GM23338 (cell line): ENCODE data around the gene IFT88. TPM values are rescaled to one million over a fixed set of nuclear protein-coding genes. Genes with fewer than 3 reads are reported as not detected.

Experiments
- ATAC-seq: fragments of 200-7000 bp; cut with Tn5 transposase; 3 replicates; pipeline ENCODE4 v1.9.1; 2020
- DNase-seq: peaks from one replicate; pipeline ENCODE4 v3.0.0-alpha.2; 2015; ENCODE audit warnings: low spot score
- H2AFZ ChIP-seq: fragments of 200-600 bp; sonication (generic); 2 replicates; pipeline ENCODE4 v1.8.0; 2016; ENCODE audit warnings: antibody characterized with exemption, mild to moderate bottlenecking, moderate library complexity
- H3F3A ChIP-seq: fragments of 200-600 bp; sonication (generic); replicated peaks from 2 replicates; pipeline ENCODE4 v1.8.0; 2017; ENCODE audit warnings: antibody characterized with exemption, mixed run types, low read depth
- H3K27ac ChIP-seq: fragments of 200-600 bp; sonication (generic); 2 replicates; pipeline ENCODE4 v1.6.1; 2016; ENCODE audit warnings: low read depth
- H3K27me3 ChIP-seq: fragments of 200-600 bp; sonication (generic); 2 replicates; pipeline ENCODE4 v1.8.0; 2016; ENCODE audit warnings: mild to moderate bottlenecking, mixed run types, moderate library complexity; ENCODE audit not compliant: insufficient read depth
- H3K36me3 ChIP-seq: fragments of 200-600 bp; sonication (generic); 2 replicates; pipeline ENCODE4 v1.8.0; 2016; ENCODE audit warnings: mild to moderate bottlenecking; ENCODE audit not compliant: insufficient read depth
- H3K4me1 ChIP-seq: fragments of 200-600 bp; sonication (generic); 2 replicates; pipeline ENCODE4 v1.8.0; 2016; ENCODE audit warnings: mild to moderate bottlenecking, moderate library complexity; ENCODE audit not compliant: insufficient read depth
- H3K4me2 ChIP-seq: fragments of 200-600 bp; sonication (generic); 2 replicates; pipeline ENCODE4 v1.7.1; 2017; ENCODE audit warnings: mixed run types
- H3K4me3 ChIP-seq: fragments of 200-600 bp; sonication (generic); 2 replicates; pipeline ENCODE4 v1.6.1; 2016; ENCODE audit warnings: mixed run types
- H3K79me2 ChIP-seq: fragments of 200-600 bp; sonication (generic); replicated peaks from 2 replicates; pipeline ENCODE4 v1.8.0; 2017; ENCODE audit warnings: mild to moderate bottlenecking; ENCODE audit not compliant: insufficient read depth
- H3K9me2 ChIP-seq: fragments of 200-600 bp; sonication (generic); 2 replicates; pipeline ENCODE4 v1.8.0; 2017; ENCODE audit not compliant: insufficient read depth
- H4K20me1 ChIP-seq: fragments of 200-600 bp; sonication (generic); replicated peaks from 2 replicates; pipeline ENCODE4 v1.8.0; 2017; ENCODE audit warnings: mild to moderate bottlenecking; ENCODE audit not compliant: insufficient read depth
- H3K27ac Mint-ChIP-seq: 2 replicates; pipeline ENCODE4 v1.8.0; 2020; ENCODE audit warnings: inconsistent platforms, mild to moderate bottlenecking, moderate library complexity, mixed read lengths
- H3K27me3 Mint-ChIP-seq: 3 replicates; pipeline ENCODE4 v1.8.0; 2022; ENCODE audit warnings: low read depth, mild to moderate bottlenecking, moderate library complexity, mixed read lengths, inconsistent platforms; ENCODE audit not compliant: insufficient read depth, poor library complexity
- H3K36me3 Mint-ChIP-seq: 3 replicates; pipeline ENCODE4 v1.8.0; 2021; ENCODE audit warnings: low read depth, mild to moderate bottlenecking, inconsistent platforms, moderate library complexity, mixed read lengths
- H3K4me1 Mint-ChIP-seq: 3 replicates; pipeline ENCODE4 v1.8.0; 2020; ENCODE audit warnings: mild to moderate bottlenecking, inconsistent platforms, mixed read lengths
- H3K4me3 Mint-ChIP-seq: 3 replicates; pipeline ENCODE4 v1.8.0; 2021; ENCODE audit warnings: moderate library complexity, mild to moderate bottlenecking, inconsistent platforms, mixed read lengths
- H3K9me3 Mint-ChIP-seq: 3 replicates; pipeline ENCODE4 v1.8.0; 2020; ENCODE audit warnings: moderate library complexity, mild to moderate bottlenecking, inconsistent platforms, mixed read lengths
- CREB1 ChIP-seq: fragments of 250-450 bp; sonication (Bioruptor Pico); IDR thresholded peaks from 2 replicates; pipeline ENCODE4 v1.5.0; 2020; ENCODE audit warnings: low read depth, mild to moderate bottlenecking, moderate library complexity
- EZH2 ChIP-seq: fragments of 200-600 bp; sonication (generic); IDR thresholded peaks from one replicate; pipeline ENCODE4 v1.8.0; 2017; ENCODE audit warnings: antibody characterized with exemption, mild to moderate bottlenecking, low read depth; ENCODE audit not compliant: unreplicated experiment
- EZH2phosphoT487 ChIP-seq: fragments of 200-600 bp; sonication (generic); IDR thresholded peaks from one replicate; pipeline ENCODE4 v1.8.1; 2018; ENCODE audit warnings: antibody characterized with exemption; ENCODE audit not compliant: unreplicated experiment
- NANOG ChIP-seq: IDR thresholded peaks from 2 replicates; pipeline ENCODE4 v1.6.1; 2016; ENCODE audit warnings: antibody characterized with exemption, borderline replicate concordance
- POLR2AphosphoS5 ChIP-seq: IDR thresholded peaks from 2 replicates; pipeline ENCODE4 v1.6.1; 2016; ENCODE audit warnings: antibody characterized with exemption, low read depth
- REST ChIP-seq: IDR thresholded peaks from one replicate; pipeline ENCODE4 v1.6.1; 2018; ENCODE audit warnings: antibody characterized with exemption; ENCODE audit not compliant: unreplicated experiment
- STAT1 ChIP-seq: IDR thresholded peaks from one replicate; pipeline ENCODE4 v1.6.1; 2016; ENCODE audit warnings: antibody characterized with exemption; ENCODE audit not compliant: unreplicated experiment
- ZNF114 ChIP-seq: fragments of 250-450 bp; sonication (Bioruptor Pico); IDR thresholded peaks from 2 replicates; pipeline ENCODE4 v1.5.0; 2020; ENCODE audit warnings: mild to moderate bottlenecking, moderate library complexity
- ZNF331 ChIP-seq: fragments of 250-450 bp; sonication (Bioruptor Pico); IDR thresholded peaks from 2 replicates; pipeline ENCODE4 v1.5.0; 2020; ENCODE audit warnings: low read depth, mild to moderate bottlenecking, moderate library complexity
- polyA plus RNA-seq: library from polyadenylated mRNA; unstranded; fragments of >200 nt; fragmentation: Nextera tagmentation; extraction: Ambion mirVana; gene quantifications from 2 replicates; pipeline ENCODE4 v1.2.1, GENCODE V29; 2016
- total RNA-seq: library from RNA; depleted of rRNA; stranded (reverse); fragments of >200 nt; shearing (Covaris generic); gene quantifications from 2 replicates; pipeline ENCODE4 v1.2.3, GENCODE V29; 2014
- TF ChIP-seq, protein P1 (sequence below): IDR thresholded peaks from 2 replicates; pipeline ENCODE4 v1.6.1; 2016; ENCODE audit warnings: antibody characterized with exemption
- TF ChIP-seq, protein P2 (sequence below), 2 experiments: fragments of 200-600 bp in 1 of 2; sonication (generic) in 1 of 2; conservative IDR thresholded peaks; 2 replicates each; pipeline versions ENCODE4 v1.5.1 to v1.6.1; 2016 to 2017; ENCODE audit warnings: antibody characterized with exemption in 2 of 2, low read depth in 2 of 2, mild to moderate bottlenecking in 2 of 2, moderate library complexity in 1 of 2
- TF ChIP-seq, protein P3 (sequence below): fragments of 250-450 bp; sonication (Bioruptor Pico); IDR thresholded peaks from 2 replicates; pipeline ENCODE4 v1.5.0; 2020; ENCODE audit warnings: mild to moderate bottlenecking, moderate library complexity

Gene IFT88
- total and polyA plus RNA-seq, 2 experiments from 2014 or later: 8.2 to 8.7 TPM

DNA sequence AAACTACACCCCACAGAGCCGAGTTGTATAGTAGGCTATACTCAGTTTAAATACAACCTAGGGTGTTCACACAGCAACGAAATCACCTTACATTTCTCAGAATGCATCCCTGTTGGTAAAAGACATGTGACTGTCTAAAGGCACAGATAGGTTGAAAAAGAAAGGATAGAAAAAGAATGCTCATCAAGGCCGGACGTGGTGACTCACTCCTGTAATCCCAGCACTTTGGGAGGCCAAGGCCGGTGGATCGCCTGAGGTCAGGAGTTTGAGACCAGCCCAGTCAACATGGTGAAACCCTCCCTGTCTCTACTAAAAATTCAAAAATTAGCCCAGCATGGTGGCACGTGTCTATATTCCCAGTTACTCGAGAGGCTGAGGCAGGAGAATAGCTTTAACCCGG, 132.8 kb downstream of the IFT88 start:
- no peaks in the 10 kb centered on the region for H3K79me2 ChIP-seq
- no peaks in the 10 kb centered on the region for H4K20me1 ChIP-seq
- no peaks in the 10 kb centered on the region for H3K9me3 Mint-ChIP-seq
- H3K9me2 ChIP-seq: no peaks in the 10 kb centered on the region
- H2AFZ ChIP-seq: no peak overlapping the region
- no peak overlapping the region for H3K4me3 Mint-ChIP-seq
- H3K36me3 ChIP-seq: no peaks in the 10 kb centered on the region
- DNase-seq (no peak), ATAC-seq (no peak)
- no peak overlapping the region for H3K27ac Mint-ChIP-seq
- peaks cover 33% of the 10 kb centered on the region for H3K27me3 ChIP-seq
- no peak overlapping the region for H3K27ac ChIP-seq
- no peaks in the 10 kb centered on the region; the same call in 2 of the 3 replicates for H3K36me3 Mint-ChIP-seq
- no peak overlapping the region for H3K4me3 ChIP-seq
- peaks cover 5% of the 10 kb centered on the region for H3K4me1 Mint-ChIP-seq
- peaks cover 7% of the 10 kb centered on the region for H3K4me1 ChIP-seq
- no peak overlapping the region for H3K4me2 ChIP-seq
- peaks cover 30% of the 10 kb centered on the region for H3K27me3 Mint-ChIP-seq
- TF ChIP-seq ZNF331 (no peak), CREB1 (CRISPR knock-in tag) (no peak), EZH2phosphoT487 (no peak), EZH2 (no peak), NANOG (no peak), POLR2AphosphoS5 (no peak), ZNF114 (no peak), REST (no peak), STAT1 (no peak)
- TF ChIP-seq, protein P1, sequence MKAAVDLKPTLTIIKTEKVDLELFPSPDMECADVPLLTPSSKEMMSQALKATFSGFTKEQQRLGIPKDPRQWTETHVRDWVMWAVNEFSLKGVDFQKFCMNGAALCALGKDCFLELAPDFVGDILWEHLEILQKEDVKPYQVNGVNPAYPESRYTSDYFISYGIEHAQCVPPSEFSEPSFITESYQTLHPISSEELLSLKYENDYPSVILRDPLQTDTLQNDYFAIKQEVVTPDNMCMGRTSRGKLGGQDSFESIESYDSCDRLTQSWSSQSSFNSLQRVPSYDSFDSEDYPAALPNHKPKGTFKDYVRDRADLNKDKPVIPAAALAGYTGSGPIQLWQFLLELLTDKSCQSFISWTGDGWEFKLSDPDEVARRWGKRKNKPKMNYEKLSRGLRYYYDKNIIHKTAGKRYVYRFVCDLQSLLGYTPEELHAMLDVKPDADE: no peak
- TF ChIP-seq, protein P2, sequence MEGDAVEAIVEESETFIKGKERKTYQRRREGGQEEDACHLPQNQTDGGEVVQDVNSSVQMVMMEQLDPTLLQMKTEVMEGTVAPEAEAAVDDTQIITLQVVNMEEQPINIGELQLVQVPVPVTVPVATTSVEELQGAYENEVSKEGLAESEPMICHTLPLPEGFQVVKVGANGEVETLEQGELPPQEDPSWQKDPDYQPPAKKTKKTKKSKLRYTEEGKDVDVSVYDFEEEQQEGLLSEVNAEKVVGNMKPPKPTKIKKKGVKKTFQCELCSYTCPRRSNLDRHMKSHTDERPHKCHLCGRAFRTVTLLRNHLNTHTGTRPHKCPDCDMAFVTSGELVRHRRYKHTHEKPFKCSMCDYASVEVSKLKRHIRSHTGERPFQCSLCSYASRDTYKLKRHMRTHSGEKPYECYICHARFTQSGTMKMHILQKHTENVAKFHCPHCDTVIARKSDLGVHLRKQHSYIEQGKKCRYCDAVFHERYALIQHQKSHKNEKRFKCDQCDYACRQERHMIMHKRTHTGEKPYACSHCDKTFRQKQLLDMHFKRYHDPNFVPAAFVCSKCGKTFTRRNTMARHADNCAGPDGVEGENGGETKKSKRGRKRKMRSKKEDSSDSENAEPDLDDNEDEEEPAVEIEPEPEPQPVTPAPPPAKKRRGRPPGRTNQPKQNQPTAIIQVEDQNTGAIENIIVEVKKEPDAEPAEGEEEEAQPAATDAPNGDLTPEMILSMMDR (conservative IDR thresholded peaks at IDR 0.05; ENCODE audit: low read depth in 2 of 2): no peak
- TF ChIP-seq, protein P3, sequence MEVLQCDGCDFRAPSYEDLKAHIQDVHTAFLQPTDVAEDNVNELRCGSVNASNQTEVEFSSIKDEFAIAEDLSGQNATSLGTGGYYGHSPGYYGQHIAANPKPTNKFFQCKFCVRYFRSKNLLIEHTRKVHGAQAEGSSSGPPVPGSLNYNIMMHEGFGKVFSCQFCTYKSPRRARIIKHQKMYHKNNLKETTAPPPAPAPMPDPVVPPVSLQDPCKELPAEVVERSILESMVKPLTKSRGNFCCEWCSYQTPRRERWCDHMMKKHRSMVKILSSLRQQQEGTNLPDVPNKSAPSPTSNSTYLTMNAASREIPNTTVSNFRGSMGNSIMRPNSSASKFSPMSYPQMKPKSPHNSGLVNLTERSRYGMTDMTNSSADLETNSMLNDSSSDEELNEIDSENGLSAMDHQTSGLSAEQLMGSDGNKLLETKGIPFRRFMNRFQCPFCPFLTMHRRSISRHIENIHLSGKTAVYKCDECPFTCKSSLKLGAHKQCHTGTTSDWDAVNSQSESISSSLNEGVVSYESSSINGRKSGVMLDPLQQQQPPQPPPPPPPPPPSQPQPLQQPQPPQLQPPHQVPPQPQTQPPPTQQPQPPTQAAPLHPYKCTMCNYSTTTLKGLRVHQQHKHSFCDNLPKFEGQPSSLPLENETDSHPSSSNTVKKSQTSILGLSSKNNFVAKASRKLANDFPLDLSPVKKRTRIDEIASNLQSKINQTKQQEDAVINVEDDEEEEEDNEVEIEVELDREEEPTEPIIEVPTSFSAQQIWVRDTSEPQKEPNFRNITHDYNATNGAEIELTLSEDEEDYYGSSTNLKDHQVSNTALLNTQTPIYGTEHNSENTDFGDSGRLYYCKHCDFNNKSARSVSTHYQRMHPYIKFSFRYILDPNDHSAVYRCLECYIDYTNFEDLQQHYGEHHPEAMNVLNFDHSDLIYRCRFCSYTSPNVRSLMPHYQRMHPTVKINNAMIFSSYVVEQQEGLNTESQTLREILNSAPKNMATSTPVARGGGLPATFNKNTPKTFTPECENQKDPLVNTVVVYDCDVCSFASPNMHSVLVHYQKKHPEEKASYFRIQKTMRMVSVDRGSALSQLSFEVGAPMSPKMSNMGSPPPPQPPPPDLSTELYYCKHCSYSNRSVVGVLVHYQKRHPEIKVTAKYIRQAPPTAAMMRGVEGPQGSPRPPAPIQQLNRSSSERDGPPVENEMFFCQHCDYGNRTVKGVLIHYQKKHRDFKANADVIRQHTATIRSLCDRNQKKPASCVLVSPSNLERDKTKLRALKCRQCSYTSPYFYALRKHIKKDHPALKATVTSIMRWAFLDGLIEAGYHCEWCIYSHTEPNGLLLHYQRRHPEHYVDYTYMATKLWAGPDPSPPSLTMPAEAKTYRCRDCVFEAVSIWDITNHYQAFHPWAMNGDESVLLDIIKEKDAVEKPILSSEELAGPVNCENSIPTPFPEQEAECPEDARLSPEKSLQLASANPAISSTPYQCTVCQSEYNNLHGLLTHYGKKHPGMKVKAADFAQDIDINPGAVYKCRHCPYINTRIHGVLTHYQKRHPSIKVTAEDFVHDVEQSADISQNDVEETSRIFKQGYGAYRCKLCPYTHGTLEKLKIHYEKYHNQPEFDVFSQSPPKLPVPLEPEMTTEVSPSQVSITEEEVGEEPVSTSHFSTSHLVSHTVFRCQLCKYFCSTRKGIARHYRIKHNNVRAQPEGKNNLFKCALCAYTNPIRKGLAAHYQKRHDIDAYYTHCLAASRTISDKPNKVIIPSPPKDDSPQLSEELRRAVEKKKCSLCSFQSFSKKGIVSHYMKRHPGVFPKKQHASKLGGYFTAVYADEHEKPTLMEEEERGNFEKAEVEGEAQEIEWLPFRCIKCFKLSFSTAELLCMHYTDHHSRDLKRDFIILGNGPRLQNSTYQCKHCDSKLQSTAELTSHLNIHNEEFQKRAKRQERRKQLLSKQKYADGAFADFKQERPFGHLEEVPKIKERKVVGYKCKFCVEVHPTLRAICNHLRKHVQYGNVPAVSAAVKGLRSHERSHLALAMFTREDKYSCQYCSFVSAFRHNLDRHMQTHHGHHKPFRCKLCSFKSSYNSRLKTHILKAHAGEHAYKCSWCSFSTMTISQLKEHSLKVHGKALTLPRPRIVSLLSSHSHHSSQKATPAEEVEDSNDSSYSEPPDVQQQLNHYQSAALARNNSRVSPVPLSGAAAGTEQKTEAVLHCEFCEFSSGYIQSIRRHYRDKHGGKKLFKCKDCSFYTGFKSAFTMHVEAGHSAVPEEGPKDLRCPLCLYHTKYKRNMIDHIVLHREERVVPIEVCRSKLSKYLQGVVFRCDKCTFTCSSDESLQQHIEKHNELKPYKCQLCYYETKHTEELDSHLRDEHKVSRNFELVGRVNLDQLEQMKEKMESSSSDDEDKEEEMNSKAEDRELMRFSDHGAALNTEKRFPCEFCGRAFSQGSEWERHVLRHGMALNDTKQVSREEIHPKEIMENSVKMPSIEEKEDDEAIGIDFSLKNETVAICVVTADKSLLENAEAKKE: no peak
- peaks cover 2% of the 10 kb centered on the region; the same call in 1 of the 2 replicates for H3F3A ChIP-seq
